K562 (cell line): ENCODE results near the gene POLR1B. TPM values are rescaled to one million over a fixed set of nuclear protein-coding genes. Genes with fewer than 3 reads are reported as not detected.

ENCODE experiments used
- DACH1 ChIP-seq: fragments of 450-650 bp; IDR thresholded peaks from 2 replicates; pipeline ENCODE4 v1.6.1; 2018; ENCODE audit not compliant: partially characterized antibody
- EP300 ChIP-seq: IDR thresholded peaks from 2 replicates; pipeline ENCODE4 v1.6.1; 2012; ENCODE audit warnings: low read length, improper control_type of control experiment
- GTF2E2 ChIP-seq: fragments of 200-800 bp; sonication (Bioruptor generic); IDR thresholded peaks from 2 replicates; pipeline ENCODE4 v1.6.1; 2016; ENCODE audit warnings: missing genetic modification characterization, missing compliant biosample characterization
- NR2F6 ChIP-seq: fragments of 450-650 bp; formaldehyde crosslinking; IDR thresholded peaks from 2 replicates; pipeline ENCODE4 v1.4.0; 2020; ENCODE audit warnings: mild to moderate bottlenecking
- RB1 ChIP-seq: fragments of 450-650 bp; IDR thresholded peaks from 2 replicates; pipeline ENCODE4 v1.6.1; 2017; ENCODE audit warnings: low read depth, mild to moderate bottlenecking
- TAL1 ChIP-seq: fragments of 450-650 bp; IDR thresholded peaks from 2 replicates; pipeline ENCODE4 v1.6.1; 2016; ENCODE audit warnings: mild to moderate bottlenecking
- TEAD2 ChIP-seq: fragments of 450-650 bp; IDR thresholded peaks from 2 replicates; pipeline ENCODE4 v1.6.1; 2016; ENCODE audit warnings: missing genetic modification characterization, control low read depth, missing compliant biosample characterization
- TGIF2 ChIP-seq: sonication (generic); formaldehyde crosslinking; IDR thresholded peaks from 2 replicates; pipeline ENCODE4 v1.8.1; 2022; ENCODE audit warnings: mild to moderate bottlenecking, missing genetic modification reagents, moderate library complexity
- VEZF1 ChIP-seq: fragments of 200-800 bp; sonication (Bioruptor generic); IDR thresholded peaks from 2 replicates; pipeline ENCODE4 v1.6.1; 2017; ENCODE audit warnings: missing genetic modification characterization, missing compliant biosample characterization
- ZNF699 ChIP-seq: fragments of 250-450 bp; sonication (Bioruptor Pico); IDR thresholded peaks from 2 replicates; pipeline ENCODE4 v1.8.0; 2021; ENCODE audit warnings: mild to moderate bottlenecking, moderate library complexity; ENCODE audit not compliant: insufficient replicate concordance
- polyA plus RNA-seq, 8 experiments: library from polyadenylated mRNA; depleted of rRNA in 4 of 8; stranded (reverse) in 5 of 8; unstranded in 3 of 8; fragments of >200 nt; fragmentation: Nextera tagmentation in 2 of 8; fragmentation: Illumina TruSeq in 1 of 8; extraction: Ambion mirVana in 2 of 8; extraction: Trizol in 1 of 8; gene quantifications; 2 replicates each; pipeline versions ENCODE4 v1.2.1 to v1.2.3, GENCODE V29; 2011 to 2014; ENCODE audit warnings: inconsistent platforms in 1 of 8, missing spikeins in 1 of 8
- total RNA-seq, 7 experiments: library from RNA; depleted of rRNA in 6 of 7; stranded (reverse); fragments of >200 nt in 6 of 7; fragmentation: Illumina TruSeq in 2 of 7; extraction: Trizol in 2 of 7; gene quantifications; 2 replicates each; pipeline versions ENCODE4 v1.2.1 to v1.2.3, GENCODE V29; 2011 to 2021; ENCODE audit warnings: low replicate concordance in 1 of 7
- TF ChIP-seq, protein P1 (sequence below), 2 experiments: fragments of 450-650 bp; IDR thresholded peaks; 2 replicates each; pipeline ENCODE4 v1.6.1; 2016; ENCODE audit warnings: mild to moderate bottlenecking in 2 of 2, borderline replicate concordance in 1 of 2, low read depth in 1 of 2, moderate library complexity in 1 of 2
- TF ChIP-seq, protein P2 (sequence below), 2 experiments: fragments of 250-450 bp in 1 of 2; fragments of 450-650 bp in 1 of 2; sonication (Bioruptor Pico) in 1 of 2; IDR thresholded peaks; 2 replicates each; pipeline versions ENCODE4 v1.6.1 to v1.8.0; 2016 to 2021; ENCODE audit warnings: mild to moderate bottlenecking in 2 of 2, moderate library complexity in 2 of 2, missing compliant biosample characterization in 1 of 2, missing genetic modification characterization in 1 of 2
- TF ChIP-seq, protein P3 (sequence below), 2 experiments: fragments of 450-650 bp in 1 of 2; IDR thresholded peaks; 2 replicates each; pipeline ENCODE4 v1.6.1; 2011 to 2017; ENCODE audit warnings: low read depth in 2 of 2, antibody characterized with exemption in 1 of 2, borderline replicate concordance in 1 of 2, low read length in 1 of 2, mild to moderate bottlenecking in 1 of 2, mixed read lengths in 1 of 2; ENCODE audit not compliant: control insufficient read depth in 1 of 2

The POLR1B gene
- total and polyA plus RNA-seq, 9 of the 15 experiments (the other 6 are each of a cell fraction or from before 2014, with no cell fraction given), result 19.8 to 55.1 (median 40.2) TPM

- TF ChIP-seq, protein P1, sequence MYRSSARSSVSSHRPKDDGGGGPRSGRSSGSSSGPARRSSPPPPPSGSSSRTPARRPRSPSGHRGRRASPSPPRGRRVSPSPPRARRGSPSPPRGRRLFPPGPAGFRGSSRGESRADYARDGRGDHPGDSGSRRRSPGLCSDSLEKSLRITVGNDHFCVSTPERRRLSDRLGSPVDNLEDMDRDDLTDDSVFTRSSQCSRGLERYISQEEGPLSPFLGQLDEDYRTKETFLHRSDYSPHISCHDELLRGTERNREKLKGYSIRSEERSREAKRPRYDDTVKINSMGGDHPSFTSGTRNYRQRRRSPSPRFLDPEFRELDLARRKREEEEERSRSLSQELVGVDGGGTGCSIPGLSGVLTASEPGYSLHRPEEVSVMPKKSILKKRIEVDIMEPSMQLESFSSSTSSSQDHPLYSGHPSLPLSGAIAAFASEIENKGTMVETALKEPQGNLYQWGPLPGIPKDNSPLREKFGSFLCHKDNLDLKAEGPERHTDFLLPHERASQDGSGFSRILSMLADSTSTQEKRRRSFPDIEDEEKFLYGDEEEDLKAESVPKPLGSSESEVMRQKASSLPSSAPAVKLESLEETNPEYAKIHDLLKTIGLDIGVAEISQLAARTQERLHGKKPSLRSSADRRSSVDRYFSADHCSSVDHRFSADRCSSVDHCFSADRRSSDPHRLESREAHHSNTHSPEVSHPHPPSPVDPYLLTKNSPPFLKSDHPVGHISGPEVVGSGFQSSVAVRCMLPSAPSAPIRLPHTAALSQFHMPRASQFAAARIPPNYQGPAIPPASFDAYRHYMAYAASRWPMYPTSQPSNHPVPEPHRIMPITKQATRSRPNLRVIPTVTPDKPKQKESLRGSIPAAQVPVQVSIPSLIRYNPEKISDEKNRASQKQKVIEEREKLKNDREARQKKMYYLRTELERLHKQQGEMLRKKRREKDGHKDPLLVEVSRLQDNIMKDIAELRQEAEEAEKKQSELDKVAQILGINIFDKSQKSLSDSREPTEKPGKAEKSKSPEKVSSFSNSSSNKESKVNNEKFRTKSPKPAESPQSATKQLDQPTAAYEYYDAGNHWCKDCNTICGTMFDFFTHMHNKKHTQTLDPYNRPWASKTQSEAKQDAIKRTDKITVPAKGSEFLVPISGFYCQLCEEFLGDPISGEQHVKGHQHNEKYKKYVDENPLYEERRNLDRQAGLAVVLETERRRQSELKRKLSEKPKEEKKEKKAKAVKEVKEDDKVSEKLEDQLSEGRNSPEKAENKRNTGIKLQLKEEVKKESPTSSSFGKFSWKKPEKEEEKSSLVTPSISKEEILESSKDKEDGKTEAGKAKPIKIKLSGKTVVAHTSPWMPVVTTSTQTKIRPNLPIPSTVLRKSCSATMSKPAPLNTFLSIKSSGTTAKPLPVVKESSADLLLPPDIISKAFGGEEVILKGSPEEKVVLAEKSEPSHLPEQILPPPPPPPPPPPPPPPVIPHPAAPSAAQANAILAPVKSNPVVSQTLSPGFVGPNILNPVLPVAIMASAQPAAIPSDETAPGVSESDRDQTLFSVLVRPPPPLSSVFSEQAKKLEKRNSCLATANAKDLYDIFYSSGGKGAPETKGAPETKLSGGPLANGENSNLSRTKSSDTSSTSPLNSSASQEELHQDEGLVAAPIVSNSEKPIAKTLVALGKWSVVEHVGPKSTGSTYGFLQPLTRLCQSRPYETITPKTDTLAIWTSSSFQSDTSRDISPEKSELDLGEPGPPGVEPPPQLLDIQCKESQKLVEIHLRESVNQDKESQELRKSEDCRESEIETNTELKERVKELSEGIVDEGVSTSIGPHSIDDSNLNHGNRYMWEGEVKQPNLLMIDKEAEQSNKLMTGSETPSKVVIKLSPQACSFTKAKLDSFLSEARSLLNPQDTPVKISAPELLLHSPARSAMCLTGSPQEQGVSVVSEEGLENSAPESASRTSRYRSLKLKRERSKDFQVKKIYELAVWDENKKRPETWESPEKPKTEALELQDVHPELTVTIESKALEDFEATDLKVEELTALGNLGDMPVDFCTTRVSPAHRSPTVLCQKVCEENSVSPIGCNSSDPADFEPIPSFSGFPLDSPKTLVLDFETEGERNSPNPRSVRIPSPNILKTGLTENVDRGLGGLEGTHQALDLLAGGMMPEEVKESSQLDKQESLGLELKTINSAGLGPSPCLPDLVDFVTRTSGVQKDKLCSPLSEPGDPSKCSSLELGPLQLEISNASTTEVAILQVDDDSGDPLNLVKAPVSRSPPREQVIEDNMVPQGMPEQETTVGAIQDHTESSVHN (IDR thresholded peaks at IDR 0.05; ENCODE audit: borderline replicate concordance in 1 of 2, low read depth in 1 of 2), result no peak
- TF ChIP-seq TGIF2 (CRISPR knock-in tag), result no peak
- TF ChIP-seq DACH1, result no peak
- TF ChIP-seq, protein P2, sequence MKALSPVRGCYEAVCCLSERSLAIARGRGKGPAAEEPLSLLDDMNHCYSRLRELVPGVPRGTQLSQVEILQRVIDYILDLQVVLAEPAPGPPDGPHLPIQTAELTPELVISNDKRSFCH (CRISPR knock-in tag; IDR thresholded peaks at IDR 0.05), result no peak
- TF ChIP-seq, protein P2 (tag; IDR thresholded peaks at IDR 0.05), result no peak
- TF ChIP-seq, protein P3, sequence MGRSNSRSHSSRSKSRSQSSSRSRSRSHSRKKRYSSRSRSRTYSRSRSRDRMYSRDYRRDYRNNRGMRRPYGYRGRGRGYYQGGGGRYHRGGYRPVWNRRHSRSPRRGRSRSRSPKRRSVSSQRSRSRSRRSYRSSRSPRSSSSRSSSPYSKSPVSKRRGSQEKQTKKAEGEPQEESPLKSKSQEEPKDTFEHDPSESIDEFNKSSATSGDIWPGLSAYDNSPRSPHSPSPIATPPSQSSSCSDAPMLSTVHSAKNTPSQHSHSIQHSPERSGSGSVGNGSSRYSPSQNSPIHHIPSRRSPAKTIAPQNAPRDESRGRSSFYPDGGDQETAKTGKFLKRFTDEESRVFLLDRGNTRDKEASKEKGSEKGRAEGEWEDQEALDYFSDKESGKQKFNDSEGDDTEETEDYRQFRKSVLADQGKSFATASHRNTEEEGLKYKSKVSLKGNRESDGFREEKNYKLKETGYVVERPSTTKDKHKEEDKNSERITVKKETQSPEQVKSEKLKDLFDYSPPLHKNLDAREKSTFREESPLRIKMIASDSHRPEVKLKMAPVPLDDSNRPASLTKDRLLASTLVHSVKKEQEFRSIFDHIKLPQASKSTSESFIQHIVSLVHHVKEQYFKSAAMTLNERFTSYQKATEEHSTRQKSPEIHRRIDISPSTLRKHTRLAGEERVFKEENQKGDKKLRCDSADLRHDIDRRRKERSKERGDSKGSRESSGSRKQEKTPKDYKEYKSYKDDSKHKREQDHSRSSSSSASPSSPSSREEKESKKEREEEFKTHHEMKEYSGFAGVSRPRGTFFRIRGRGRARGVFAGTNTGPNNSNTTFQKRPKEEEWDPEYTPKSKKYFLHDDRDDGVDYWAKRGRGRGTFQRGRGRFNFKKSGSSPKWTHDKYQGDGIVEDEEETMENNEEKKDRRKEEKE (IDR thresholded peaks at IDR 0.05; ENCODE audit: borderline replicate concordance in 1 of 2, control insufficient read depth in 1 of 2, low read depth in 2 of 2, low read length in 1 of 2), result no peak
- no peak for TF ChIP-seq TAL1
- peak; percentile 72 for TF ChIP-seq VEZF1 (CRISPR knock-in tag)
- TF ChIP-seq RB1, result no peak; the same call in 1 of the 2 replicates
- TF ChIP-seq EP300, result peak; percentile 65
- TF ChIP-seq NR2F6 (CRISPR knock-in tag), result no peak
- no peak for TF ChIP-seq TEAD2
- no peak for TF ChIP-seq ZNF699
- peak; percentile 96 for TF ChIP-seq GTF2E2 (tag)
These were observed 42.0 kb downstream of the POLR1B start, which contains the start of gene CHCHD5 (continued) for GRCh38 chr2:112584134-112584890.
